SU-DHL-6 (cell line): ENCODE results near the gene SLC23A1.

Experiments
- CTCF ChIP-seq: fragments of 200-600 bp; sonication (generic); IDR thresholded peaks from one replicate; pipeline ENCODE4 v1.5.1; 2017; ENCODE audit warnings: antibody characterized with exemption, mild to moderate bottlenecking, low read length, moderate library complexity; ENCODE audit not compliant: insufficient read depth, poor library complexity, severe bottlenecking
- EZH2phosphoT487 ChIP-seq: fragments of 200-600 bp; sonication (generic), shearing (Covaris generic); conservative IDR thresholded peaks from 2 replicates; pipeline ENCODE4 v1.6.1; 2018; ENCODE audit warnings: mild to moderate bottlenecking, antibody characterized with exemption, low read length, moderate library complexity, mixed read lengths

- TF ChIP-seq CTCF, result no peak
- no peak for TF ChIP-seq EZH2phosphoT487
Measured at GRCh38 chr5:139414581-139415130, 31.6 kb upstream of the SLC23A1 start.
